ENCODE results near the gene DCXR.

Gene DCXR

GRCh38 chr17:82022981-82023446, 14.5 kb downstream of the DCXR start, which contains the start of gene LRRC45:
Gene LRRC45 (plus strand): TSS chr17:82023305. CDS start chr17:82023644, 339 bp downstream.
- DNase-seq (ENCODE audit: low spot score), result peak; percentile 99

- DNase-seq (ENCODE audit: low spot score), result no peak
Observed at GRCh38 chr17:82022310-82022980, 15.1 kb downstream of the DCXR start, which contains the start of gene CENPX. Gene CENPX (minus strand): TSS chr17:82022878. CDS start chr17:82022861, 17 bp downstream.

- DNase-seq (ENCODE audit: low spot score), result no peak
Observed at GRCh38 chr17:82021900-82022309, 15.6 kb downstream of the DCXR start.

GRCh38 chr17:82021107-82021899, 16.2 kb downstream of the DCXR start:
- peak; percentile 64 for DNase-seq (ENCODE audit: low spot score)

GRCh38 chr17:82020572-82021106, 16.9 kb downstream of the DCXR start:
- DNase-seq (ENCODE audit: low spot score), result no peak

GRCh38 chr17:82019690-82020571, 17.6 kb downstream of the DCXR start:
- peak; percentile 72 for DNase-seq (ENCODE audit: low spot score)

GRCh38 chr17:82018989-82019689, 18.4 kb downstream of the DCXR start:
- DNase-seq (ENCODE audit: low spot score), result no peak

- DNase-seq (ENCODE audit: low spot score), result no peak
Observed at GRCh38 chr17:82018152-82018988, 19.1 kb downstream of the DCXR start.

GRCh38 chr17:82017612-82018151, 19.8 kb downstream of the DCXR start:
- DNase-seq (ENCODE audit: low spot score), result no peak

- no peak for DNase-seq (ENCODE audit: low spot score)
Observed at GRCh38 chr17:82016875-82017459, 20.5 kb downstream of the DCXR start.

GRCh38 chr17:82016061-82016874, 21.2 kb downstream of the DCXR start:
- no peak for DNase-seq (ENCODE audit: low spot score)

- DNase-seq (ENCODE audit: low spot score), result no peak
Observed at GRCh38 chr17:82015311-82015971, 22.1 kb downstream of the DCXR start.

- DNase-seq (ENCODE audit: low spot score), result no peak
Observed at GRCh38 chr17:82014971-82015310, 22.6 kb downstream of the DCXR start.

- DNase-seq (ENCODE audit: low spot score), result no peak
Observed at GRCh38 chr17:82014432-82014831, 23.1 kb downstream of the DCXR start.

GRCh38 chr17:82013772-82014321, 23.6 kb downstream of the DCXR start:
- DNase-seq (ENCODE audit: low spot score), result no peak

GRCh38 chr17:82013341-82013740, 24.2 kb downstream of the DCXR start:
- no peak for DNase-seq (ENCODE audit: low spot score)

- no peak for DNase-seq (ENCODE audit: low spot score)
Observed at GRCh38 chr17:82012640-82013295, 24.7 kb downstream of the DCXR start.
